GM13976 (cell line): Measurements from ENCODE around the gene CACNG4.

Experiments
- DNase-seq: peaks from one replicate; pipeline ENCODE4 v3.0.0; 2012; ENCODE audit warnings: low spot score
- in situ Hi-C: fragments of 300-500 bp; cut with MboI; formaldehyde crosslinking; loops from one replicate; pipeline ENCODE4 v1.12.0; 2022; ENCODE audit warnings: low sequenced_read_pairs, mixed read lengths, inconsistent platforms; ENCODE audit not compliant: unreplicated experiment
- TF ChIP-seq, protein P1 (sequence below): IDR thresholded peaks from 2 replicates; pipeline ENCODE4 v1.5.1; 2012; ENCODE audit warnings: borderline replicate concordance, mild to moderate bottlenecking; ENCODE audit not compliant: insufficient read depth; ENCODE audit errors: extremely low read depth, missing control alignments, control extremely low read depth

Gene CACNG4

DNA sequence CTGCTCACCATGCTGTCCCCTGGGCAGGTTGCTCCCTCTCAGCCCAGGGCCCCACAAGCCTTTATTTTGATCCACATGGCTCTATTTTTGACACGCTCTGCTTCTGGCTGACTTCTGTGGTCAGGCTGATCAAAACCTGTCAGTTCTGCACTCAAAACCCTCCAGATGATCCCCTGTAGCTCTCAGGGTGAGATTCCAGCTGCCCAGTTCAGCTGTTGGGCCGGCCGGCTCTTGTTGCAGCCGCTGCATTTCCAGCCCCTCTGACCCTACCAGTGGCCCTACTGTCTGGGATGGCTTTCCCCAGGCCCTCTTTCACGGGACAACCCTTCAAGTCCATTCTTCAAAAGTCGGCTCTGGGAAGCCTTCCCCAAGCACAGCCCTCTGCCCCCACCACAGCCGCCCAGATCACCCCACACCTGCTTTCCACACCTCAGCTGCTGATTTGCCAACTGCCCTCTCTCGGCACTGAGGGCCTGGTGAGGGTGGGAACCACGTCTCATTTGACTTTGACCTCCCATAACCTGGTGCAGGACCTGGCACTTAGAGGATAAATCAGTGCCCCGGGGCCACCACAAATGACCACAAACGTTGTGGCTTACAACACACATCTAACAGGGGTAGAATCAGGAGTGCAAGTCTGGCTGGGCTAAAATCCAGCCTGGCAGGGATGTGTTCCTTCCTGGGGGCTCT is 16.3 kb upstream of the CACNG4 start:
- in situ Hi-C loops: no loop called here
- TF ChIP-seq, protein P1, sequence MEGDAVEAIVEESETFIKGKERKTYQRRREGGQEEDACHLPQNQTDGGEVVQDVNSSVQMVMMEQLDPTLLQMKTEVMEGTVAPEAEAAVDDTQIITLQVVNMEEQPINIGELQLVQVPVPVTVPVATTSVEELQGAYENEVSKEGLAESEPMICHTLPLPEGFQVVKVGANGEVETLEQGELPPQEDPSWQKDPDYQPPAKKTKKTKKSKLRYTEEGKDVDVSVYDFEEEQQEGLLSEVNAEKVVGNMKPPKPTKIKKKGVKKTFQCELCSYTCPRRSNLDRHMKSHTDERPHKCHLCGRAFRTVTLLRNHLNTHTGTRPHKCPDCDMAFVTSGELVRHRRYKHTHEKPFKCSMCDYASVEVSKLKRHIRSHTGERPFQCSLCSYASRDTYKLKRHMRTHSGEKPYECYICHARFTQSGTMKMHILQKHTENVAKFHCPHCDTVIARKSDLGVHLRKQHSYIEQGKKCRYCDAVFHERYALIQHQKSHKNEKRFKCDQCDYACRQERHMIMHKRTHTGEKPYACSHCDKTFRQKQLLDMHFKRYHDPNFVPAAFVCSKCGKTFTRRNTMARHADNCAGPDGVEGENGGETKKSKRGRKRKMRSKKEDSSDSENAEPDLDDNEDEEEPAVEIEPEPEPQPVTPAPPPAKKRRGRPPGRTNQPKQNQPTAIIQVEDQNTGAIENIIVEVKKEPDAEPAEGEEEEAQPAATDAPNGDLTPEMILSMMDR: no peak
- DNase-seq: no peak

DNA sequence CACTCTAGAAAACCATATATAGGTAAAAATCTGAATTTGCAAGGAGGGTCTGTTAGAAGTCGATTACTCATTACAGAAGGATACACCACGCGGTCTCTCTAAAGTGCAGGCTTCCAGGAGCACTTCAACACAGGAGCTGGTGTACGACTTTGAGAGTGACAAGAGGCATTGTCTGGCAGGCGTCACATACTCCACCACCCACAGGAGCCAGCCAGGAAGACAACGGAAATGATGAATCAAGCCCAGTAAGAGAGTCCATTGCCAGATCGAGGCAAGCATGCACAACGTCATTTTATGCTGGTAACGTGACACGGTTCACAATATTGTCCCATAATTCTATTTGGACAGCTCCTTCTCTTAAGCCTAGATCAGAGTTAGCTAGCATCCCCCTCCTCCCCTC is 15.0 kb upstream of the CACNG4 start:
- no peak for DNase-seq
- TF ChIP-seq, protein P1: no peak
- in situ Hi-C loops: no loop called here

DNA sequence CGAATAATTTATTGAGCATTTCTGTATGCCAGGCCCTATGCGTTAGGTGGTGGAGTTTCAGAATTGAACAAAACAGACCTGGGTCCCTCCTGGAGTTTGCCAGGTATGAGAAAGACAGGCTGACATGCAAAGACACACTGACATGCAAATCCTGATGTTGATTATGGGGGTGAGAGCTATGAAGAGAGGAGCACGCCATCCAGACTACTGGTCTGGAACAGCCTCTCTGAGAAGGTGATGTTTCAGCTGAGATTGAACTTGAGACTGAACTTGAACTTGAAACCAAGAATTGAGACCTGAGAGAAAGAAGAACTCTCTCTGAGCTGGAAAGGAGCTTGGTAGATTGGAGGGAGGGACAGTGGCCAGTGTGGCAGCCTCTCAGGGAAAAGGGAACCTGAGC is 14.2 kb upstream of the CACNG4 start:
- no peak for DNase-seq
- in situ Hi-C loops: no loop called here
- TF ChIP-seq, protein P1: no peak

GRCh38 chr17:66950886-66951604 is 13.5 kb upstream of the CACNG4 start:
- DNase-seq: no peak
- in situ Hi-C loops: no loop called here
- TF ChIP-seq, protein P1: no peak

DNA sequence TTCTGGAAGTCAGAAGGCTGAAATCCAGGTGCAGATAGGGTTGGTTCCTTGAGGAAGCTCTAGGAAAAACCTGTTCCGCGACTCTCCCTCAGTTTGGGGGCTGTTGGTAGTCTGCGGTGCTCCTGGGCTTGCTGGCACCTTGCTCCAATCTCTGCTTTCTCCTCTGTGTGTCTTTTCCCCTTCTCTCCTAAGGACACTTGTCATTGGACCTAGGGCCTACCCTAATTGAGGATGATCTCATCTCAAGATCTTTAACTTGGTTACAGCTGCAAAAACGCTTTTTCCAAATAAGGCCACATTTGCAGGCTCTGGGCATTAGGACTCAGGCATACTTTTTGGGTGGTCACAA is 12.9 kb upstream of the CACNG4 start:
- no peak for DNase-seq

GRCh38 chr17:66952031-66952524 is 12.4 kb upstream of the CACNG4 start:
- no peak for DNase-seq
- TF ChIP-seq, protein P1: no peak
- in situ Hi-C loops: no loop called here

More for the DNA sequence above, 12.9 kb upstream of the CACNG4 start:
- in situ Hi-C loops: no loop called here
- TF ChIP-seq, protein P1: no peak
